Non-pigmented ciliary epithelial cell (primary cell): ENCODE results near the gene WWOX.

Experiments
- DNase-seq: peaks from one replicate; pipeline ENCODE4 v3.0.0-alpha.2; 2010; ENCODE audit warnings: low read depth

Gene WWOX

DNA sequence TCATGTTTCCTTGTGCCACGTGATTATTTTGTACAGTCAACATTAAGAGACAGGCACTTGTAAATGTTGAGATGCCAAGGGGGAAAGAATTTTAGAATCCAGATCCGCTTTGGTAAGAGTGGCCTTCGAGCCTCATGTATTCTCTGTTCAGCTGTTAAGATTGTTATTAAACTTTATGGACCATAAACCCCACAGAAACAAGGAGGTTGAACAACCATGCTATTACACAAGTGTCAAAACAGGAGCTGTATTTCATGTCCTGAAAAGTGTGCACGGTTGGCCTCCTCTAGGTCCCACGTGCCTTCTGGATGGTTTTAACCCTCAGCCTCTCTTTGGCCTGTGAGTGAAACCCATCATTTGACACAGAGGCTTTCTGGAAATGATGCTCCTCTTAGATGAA is 809.8 kb downstream of the WWOX start:
- DNase-seq, result no peak

DNA sequence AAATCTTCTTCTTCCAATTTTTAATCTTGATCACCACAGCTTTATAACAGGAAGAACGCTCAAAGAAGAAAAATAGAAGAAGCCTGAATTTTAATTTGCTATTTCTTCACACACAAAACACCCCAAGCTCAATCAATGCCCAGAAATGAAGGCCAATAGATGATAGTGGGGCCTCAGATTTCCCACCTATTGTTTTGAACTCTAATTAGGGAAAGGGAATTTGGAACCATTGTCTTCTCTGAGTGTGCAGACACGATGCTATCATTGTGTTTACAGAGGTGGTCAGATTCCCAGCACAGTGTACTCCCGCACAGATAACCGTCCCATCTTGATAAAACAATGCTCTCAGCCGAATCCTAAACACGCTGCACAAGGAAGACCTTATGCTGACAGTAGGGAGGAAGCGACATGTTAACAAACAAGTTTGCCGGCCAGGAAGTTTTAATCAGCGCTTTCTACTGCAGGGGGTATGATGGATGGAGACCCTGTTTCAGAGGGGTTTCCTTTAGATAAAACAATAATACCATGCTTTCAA is 816.4 kb downstream of the WWOX start:
- no peak for DNase-seq

DNA sequence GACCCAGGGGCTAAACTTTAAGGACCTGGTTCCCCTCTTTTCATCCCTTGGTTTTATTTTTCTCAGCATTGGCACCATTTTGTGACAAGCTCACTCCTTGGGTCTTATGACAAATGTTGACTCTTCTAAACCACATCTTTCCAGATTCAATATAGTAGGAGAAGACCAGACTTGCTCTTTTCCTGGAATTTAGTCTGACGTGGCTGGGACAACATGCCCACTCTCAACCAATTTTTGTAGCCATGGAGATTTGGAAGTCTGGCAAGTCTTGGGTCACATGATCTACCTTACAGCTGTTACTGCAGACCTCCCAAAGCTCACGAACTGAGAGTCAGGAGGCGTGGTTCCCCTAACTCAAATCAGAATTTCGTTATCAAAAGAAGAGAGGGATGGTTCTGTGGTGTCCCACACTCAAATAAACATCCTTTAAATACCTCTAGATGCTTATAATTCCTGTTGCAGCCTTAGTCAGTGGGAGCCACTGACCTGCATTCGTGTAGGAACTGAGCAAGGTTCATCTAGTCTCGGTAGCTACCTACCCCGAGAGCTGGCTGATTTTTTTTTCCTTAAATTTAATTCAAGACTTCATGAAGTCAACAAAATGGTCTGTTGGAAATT is 817.6 kb downstream of the WWOX start:
- DNase-seq, result no peak

DNA sequence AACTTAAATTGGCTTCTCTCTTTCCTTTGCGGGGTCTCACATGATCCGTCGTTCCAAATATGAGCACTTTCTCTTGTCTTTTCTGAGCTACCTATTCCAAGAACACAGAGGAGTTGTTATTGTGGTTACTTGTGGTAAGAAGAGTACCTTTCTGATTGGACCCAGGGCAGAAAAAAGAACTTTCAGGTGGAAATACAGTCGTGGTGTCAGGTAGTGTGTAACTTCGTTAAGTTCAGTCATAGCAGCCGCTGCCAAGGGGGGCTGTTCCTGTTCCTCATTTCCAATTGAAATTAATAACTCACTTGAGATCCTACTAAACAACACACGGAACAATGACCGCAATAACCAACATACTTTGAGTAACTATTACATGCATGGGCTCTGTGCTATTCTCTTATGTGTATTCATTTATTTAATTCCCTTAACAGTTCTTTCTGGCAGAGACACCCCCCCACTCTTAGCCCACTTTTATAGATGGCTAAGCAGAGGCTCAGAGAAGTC is 819.4 kb downstream of the WWOX start:
- no peak for DNase-seq

DNA sequence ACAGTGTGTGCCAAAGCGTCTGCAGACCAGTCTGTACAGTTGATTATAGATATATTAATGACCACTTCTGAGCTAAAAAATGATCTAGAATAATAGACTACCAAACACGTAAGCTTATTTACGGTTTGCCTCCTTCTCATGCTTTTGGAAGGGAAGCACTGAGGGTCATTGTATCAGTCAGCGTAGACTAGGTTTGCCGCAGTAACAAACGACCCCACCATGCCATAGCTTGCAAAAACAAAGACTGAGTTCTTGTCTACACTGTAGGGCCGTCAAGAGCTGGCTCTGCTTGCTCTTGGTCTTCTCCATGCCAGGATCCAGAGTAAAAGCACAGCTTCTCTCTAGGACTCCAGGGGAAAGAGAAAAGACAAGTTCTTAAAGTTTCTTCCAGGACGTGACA is 820.4 kb downstream of the WWOX start:
- no peak for DNase-seq

DNA sequence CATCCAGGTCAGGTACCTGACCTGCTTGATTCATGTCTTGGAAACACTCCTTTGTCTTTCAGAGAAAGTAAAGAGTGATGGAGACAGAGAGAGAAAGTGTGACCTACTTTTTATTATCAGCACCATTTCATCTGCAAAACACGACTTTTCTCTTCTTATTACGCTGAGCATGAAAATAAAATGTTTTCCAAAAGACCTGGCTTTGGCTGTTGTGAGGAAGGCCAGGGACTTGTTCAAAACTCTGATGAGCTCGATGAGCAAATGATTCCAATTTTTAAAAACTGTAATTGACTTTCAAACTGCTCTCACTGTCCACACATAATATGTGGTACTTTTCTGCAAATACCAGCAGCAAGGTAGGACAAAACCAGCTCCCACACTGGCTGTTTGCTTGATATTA is 821.2 kb downstream of the WWOX start:
- no peak for DNase-seq

DNA sequence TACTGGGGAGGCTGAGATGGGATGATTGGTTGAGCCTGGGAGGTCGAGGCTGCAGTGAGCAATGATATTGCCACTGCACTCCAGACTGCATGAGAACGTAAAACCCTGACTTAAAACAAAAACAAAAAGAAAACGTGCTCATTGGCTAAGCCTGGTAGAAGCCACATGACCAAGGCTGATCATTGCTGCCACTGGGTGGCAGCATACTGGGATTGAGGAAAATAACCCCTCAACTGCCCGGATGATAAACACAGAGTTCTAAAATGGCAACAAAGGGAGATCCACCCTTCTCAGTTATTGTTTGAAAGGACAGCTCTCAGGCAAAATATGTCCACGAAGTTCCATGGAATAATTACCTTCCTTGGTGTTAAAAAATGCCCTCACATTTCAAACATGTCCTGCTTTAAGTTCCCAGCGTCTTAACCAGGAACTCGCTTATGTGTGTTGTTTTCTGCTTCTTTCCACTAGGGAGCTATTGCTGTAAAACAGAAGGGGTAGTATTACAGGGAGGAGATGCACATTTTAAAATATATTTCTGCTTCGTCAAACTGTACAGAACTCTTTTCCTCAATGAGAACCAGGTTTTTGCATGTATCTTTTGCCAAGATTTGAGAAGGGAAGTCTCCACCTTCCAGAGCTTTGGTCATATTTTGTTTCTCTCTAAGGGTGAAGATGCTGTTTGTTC is 825.8 kb downstream of the WWOX start:
- no peak for DNase-seq

DNA sequence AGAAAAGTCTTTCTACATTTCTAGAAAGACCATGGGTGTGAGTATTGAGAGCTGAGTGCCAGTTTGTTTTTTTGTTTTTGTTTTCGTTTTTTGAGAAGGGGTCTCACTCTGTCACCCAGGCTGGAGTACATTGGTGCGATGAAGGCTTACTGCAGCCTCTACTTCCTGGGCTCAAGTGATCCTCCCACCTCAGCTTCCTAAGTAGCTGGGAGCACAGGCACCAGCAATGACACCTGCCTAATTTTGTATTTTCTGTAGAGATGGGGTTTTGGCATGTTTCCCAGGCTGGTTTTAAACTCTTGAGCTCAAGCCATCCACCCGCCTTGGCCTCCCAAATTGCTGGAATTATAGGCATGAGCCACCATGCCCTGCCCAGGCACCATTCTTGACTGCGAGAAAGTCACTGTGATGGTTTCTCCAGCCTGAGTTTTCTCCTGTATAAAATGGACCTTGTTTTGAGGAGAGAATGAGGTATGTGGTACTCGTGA is 827.3 kb downstream of the WWOX start:
- no peak for DNase-seq

DNA sequence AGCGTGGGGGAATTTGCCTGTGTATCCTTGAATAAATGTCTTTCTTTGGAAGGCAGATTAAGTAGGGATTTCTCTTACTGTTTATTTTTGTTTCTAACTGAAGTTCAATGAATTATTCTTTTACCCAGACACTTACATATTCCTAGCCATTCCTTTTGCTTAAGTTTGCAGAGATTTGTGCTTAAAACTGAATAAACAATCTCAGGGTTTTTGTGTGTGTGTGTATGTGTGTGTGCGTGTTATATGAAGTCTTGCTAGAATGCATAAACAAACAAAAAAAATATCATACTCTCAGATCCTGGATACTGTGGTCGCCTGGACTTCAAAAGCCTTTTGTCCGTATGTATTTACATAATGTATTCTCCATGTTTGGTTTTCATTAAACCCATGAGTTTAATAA is 828.3 kb downstream of the WWOX start:
- DNase-seq, result no peak

DNA sequence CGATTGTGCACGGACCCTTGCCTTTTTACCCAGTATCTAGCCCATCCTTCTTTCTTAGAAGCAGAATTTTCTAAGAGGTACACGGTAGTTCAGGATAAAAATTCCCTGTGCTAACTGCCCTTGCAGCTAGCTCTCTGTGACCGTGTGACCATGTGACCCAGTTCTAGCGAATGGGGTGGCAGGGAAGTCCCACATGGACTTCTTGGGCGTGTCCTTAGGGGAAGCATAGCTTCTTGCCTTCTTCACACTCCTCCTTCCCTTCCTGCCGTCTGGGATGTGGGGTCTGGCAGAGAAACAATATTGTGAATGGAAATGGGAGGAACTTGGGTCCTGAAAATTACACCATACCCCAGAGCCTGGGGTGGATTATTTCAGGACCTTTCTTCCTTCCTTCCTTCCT is 830.4 kb downstream of the WWOX start:
- DNase-seq, result no peak

DNA sequence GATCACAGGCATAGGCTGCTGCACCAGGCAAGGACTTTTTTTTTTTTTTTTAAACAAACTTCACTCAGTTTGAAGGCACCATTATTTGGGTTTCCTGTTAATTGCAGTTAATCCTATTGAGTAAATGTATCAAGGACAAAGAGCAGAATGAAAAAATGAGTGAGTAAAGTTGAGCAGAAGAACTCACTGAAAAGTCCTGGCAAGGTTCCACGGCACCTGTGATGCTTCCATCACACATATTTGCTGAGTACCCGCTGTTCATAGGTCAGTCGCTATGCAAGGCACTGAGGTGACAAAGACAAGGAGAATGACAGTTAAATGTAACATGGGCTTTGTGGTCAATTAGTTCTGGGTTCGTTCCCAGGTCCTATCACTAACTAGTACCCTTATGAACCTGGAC is 831.1 kb downstream of the WWOX start:
- no peak for DNase-seq

DNA sequence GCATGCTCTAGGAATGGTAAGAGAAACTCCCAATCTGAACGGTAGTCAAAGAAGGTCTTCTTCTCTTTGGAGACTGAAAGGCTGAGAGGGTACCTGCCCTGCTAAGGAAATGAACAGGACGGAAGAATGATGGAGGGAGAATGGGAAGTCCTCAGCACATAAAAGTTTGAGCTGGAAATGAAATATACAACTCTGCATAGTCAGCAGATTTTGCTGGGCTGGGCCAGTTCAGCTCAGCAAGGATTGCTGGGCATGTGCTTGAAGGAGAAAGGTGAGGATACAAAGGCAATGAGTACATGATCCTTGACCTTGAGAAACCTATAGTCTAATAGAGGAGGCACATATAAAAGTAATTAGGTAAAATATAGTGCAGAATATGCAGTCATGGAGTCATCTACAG is 831.8 kb downstream of the WWOX start:
- no peak for DNase-seq

DNA sequence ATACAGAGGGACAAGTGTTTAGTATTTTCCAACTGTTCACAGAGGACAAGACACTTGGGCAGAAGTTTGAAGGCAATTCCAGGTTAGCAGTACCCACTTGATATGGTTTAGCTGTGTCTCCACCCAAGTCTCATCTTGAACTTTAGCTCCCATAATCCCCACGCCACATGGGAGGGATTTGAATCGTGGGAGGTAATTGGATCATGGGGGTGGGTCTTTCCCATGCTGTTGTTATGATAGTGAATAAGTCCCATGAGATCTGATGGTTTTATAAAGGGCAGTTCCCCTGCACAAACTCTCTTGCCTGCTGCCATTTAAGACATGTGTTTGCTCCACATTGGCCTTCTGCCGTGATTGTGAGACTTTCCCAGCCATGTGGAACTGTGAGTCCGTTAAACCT is 832.2 kb downstream of the WWOX start:
- DNase-seq, result no peak

DNA sequence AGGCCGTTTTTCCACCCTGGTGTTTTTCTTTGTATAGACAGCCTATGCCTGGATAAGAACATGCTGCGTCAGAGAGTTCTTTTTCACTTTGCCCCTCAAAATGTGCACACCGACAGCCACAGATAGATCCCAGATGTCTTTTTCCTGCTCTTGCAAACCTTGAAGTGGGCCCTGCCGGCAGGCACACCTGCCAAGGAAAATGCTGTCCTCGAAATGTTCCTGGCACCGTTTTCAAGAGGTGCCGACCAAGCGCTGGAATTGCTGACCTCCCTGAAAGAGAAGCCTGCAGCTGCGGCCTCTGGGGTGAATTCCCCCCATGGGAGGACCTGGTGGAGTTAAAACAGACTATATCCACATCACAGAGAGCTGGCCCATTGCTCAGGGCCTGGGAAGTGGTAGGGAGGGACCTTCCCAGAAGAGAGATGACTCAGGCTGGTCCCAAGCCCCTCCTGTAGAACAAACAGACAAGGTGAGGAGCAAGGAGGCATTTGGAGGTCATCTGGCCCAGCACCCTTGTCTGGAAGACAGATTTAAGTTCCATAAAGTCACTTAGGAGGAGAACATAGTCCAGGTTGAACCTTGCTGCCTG is 833.0 kb downstream of the WWOX start:
- no peak for DNase-seq

DNA sequence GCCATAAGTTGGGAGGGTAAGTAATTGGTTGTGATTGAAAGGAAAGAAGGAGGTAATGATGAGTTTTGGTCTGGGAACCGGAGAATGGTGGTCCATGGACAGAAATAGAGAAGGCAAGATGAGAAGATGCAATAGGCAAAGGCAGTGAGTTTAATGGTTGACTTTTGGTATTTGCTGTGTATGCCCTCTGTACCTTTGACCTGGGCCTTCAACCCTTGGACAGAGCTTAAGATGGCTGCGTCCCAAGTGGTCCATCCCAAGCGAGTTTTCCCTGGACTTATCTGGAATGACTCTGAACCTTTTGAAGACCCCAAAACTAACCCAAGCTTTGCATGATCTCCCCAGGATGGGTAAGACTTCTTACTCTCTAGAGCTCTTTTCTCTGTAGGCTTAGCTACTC is 836.6 kb downstream of the WWOX start:
- DNase-seq, result no peak

DNA sequence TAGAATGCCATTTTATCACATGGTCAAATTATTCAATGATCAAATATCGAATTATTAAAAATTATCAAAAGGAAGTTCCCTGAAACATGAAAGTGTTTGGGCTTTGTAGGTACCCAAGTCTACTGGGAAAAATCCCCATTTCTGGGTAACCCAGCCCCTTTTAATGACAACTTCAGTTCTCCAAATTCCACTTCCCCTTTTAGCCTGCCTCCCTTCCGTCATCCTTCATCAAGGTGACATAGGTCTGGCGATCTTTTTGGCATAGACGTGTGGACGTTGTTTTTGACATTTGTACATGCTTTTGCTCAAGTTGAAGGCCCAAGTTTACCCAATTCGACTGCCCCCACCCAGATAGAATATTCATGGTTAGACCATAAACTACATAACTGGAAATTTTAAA is 840.1 kb downstream of the WWOX start:
- DNase-seq, result no peak

DNA sequence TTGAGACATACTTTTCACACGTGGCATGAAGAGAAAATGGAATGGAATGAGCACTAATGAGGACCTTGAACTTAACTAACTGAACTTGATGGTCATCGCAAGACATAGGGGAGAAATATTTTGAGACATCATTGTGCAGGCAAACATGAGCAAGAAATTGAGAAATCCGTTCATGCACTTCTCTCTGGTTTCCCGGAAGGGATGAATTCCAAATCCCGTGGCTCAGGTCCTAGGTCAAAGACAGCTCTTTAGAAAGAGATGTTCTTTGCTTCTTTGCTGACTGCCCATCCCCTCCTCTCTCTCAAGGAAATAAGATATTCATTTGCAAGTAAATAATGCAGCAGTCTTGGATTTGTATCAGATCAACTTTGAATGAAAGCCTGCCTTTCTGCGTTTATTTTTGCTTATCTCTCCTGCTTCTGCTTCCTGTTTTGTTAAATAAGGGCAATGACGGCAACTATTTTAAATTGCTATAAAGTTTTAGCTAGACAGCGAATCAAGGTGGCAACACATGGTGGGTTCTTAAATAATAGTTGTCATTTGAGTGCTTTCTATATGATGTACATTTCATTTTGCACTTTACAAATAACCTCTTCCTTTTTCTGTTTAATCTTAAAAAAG is 843.3 kb downstream of the WWOX start:
- DNase-seq, result no peak

DNA sequence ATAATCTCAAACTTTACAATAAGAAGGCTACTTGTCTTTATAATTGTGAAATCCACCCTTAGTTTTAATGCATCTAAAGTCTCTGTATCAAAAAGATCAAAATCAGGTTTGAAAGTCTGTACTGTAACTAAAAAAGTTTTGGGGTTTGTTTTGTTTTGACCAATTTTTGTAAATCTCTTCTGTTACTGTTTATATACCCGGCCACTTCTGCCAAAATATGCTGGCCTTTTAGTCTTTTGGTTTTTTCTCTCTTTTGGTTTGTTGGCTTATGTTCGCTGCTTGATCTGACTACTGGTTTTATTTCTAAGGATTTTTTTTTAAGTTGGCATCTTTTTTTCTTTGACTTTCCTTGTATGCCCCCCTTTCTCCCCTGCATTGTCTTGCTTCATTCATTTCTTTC is 845.9 kb downstream of the WWOX start:
- DNase-seq, result no peak

DNA sequence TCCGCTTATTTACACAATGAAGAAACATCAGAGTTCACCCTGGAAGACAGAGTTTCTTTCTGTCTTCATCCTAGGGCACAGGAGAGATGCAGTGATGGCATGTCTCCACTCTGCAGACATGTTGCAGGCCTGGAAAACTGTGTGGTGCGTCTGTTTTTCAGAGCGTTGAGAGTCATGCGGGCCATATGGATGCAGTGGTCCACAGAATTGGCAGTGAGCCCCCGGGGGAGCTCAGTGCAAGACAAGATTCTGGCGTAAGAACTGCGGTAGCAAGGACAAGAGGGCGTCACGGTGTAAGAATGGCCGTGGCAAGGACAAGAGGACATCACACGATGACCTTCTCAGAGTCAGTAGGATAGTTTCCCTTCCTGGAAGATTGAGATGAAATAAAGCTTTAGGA is 847.1 kb downstream of the WWOX start:
- DNase-seq, result no peak

DNA sequence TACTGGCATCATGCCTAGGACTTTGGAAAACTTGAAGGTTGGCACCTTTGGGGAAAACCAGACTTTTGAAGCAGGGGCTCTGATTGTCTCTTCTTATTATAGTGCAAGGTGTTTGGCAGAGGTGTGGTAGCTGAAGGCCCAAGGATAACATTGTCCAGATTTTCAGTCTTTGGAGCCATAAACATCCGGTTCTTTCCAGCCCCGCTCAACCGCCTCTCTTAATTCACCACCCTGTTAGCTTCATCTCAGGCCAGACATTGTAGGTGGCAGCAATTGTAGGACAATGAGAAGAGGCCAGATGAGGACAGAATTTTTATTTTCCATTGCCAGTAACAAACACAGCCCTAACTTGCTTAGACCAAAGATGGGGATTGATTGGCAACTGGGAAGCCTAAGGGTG is 851.3 kb downstream of the WWOX start:
- DNase-seq, result no peak

DNA sequence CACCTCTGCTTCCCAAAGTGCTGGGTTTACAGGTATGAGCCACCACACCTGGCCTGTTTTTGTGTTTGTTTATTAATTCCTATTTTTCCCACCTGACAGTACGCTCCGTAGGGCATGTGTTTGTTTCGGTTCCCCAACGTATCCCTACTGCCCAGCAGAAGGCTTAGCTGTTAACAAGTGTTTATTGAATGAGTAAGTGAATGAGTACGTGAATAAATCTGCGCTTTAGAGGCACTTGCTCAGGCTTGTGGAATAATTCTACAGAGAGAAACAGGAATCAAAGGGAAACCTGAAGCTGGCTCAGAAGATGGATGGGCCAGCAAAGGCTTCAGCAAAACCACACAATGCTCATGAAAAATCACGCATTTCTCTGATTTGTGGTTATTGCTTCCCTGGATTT is 853.2 kb downstream of the WWOX start:
- DNase-seq, result no peak

DNA sequence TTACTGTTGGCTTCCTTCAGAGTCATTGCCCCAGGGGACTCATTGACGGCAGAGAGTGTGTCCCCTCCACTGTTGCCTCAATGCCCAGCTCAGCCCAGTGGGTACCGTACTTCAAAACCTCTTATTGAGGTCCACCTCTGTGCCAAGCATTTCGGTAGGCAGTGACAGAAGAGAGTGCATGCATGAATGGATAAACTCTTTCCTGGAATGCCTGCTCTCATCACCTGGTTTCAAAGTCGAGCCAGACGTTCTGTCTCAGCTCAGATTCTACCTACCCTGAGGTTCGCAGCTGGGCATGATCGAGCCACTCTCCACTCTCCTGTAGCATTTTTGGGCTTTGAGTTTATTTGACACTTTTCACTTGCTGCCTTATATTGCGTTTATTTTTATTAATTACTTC is 854.1 kb downstream of the WWOX start:
- no peak for DNase-seq

DNA sequence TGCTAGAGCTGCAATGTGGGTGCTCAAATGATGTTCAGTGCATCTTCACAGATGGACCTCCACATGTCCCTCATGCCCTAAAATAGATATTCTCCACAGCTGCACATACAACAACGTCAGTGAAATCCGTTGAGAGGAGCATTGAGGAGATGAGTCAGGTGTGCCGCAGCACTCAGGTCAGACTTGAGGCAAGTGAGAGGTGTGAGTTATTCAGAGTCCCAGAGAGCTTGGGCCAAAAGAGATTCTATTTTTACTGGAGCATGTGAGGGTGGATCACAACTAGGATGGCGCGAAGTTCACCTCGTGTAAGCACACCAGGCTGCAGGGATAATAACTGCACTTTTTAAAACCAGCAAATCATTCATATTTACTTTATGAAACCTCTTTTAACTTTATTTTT is 855.8 kb downstream of the WWOX start:
- no peak for DNase-seq
